ENCODE measurements around the gene DLG2. TPM values are rescaled to one million over a fixed set of nuclear protein-coding genes. Genes with fewer than 3 reads are reported as not detected.

Gene DLG2
- total and polyA plus RNA-seq, 9 of the 15 experiments (the other 6 are each of a cell fraction or from before 2014, with no cell fraction given): 0.52 to 1.6 (median 0.95) TPM

DNA sequence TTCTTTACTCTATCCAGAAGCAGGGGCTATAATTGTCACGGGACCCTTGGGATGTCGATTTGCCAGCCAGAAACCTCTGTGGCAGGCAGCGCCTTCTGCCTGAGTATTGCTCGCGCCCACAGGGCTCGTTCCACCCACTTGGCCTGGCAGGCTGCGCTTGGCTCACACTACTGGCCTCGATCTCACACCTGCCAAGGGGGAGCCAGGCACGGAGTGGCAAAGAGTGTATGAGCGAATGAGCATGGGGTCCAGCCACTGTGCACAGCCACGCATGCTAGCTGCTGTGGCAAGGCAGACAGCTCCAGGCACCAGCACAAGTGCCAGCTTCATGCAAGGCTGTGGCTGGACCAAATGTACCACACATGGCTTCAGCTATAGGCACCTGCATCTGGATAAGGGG is 599.8 kb downstream of the DLG2 start:
- no TSS peak for BruUV-seq (replicated peaks)
- Histone ChIP-seq H3K4me2 (ENCODE audit: insufficient read depth, low read length) (no peak overlapping the region), H3K4me1 (replicated peaks in 1 of 2; ENCODE audit: control insufficient read depth in 2 of 2, insufficient read depth in 2 of 2, low read length in 2 of 2) (no peaks in the 10 kb centered on the region), H2AFZ (ENCODE audit: low read depth, low read length) (no peak overlapping the region), H4K20me1 (replicated peaks; ENCODE audit: control insufficient read depth, insufficient read depth, low read length) (no peaks in the 10 kb centered on the region), H3K27me3 (ENCODE audit: control insufficient read depth in 2 of 2, insufficient read depth in 2 of 2, low read length in 2 of 2) (no peaks in the 10 kb centered on the region), H3K79me2 (ENCODE audit: control insufficient read depth, insufficient read depth, low read length) (no peaks in the 10 kb centered on the region), H3K27ac (ENCODE audit: extremely low read depth, low read depth, low read length) (no peak overlapping the region), H3K36me3 (ENCODE audit: control insufficient read depth, insufficient read depth, low read length) (no peaks in the 10 kb centered on the region), H3K9ac (ENCODE audit: insufficient read depth in 1 of 2, low read depth in 2 of 2, low read length in 2 of 2) (no peak overlapping the region), H3K9me3 (replicated peaks; ENCODE audit: control insufficient read depth, insufficient read depth, low read depth, low read length) (no peaks in the 10 kb centered on the region), H3K9me1 (ENCODE audit: control insufficient read depth, insufficient read depth, low read length) (no peaks in the 10 kb centered on the region), H3K4me3 (no peak overlapping the region)
- FAIRE-seq (no peak), DNase-seq (ENCODE audit: extremely low read depth in 1 of 4, low spot score in 3 of 4) (no peak), ATAC-seq (no peak)
- ChIA-PET CTCF (ENCODE audit: low intra/inter-chr PET ratio) (no interaction called here), POLR2A (no interaction called here)
- intact Hi-C loops (cut with micrococcal nuclease) (no loop called here), in situ Hi-C loops (cut with MboI) (no loop called here)
- TF ChIP-seq ZNF140 (CRISPR knock-in tag; IDR thresholded peaks at IDR 0.05) (no peak), TEAD2 (tag; IDR thresholded peaks at IDR 0.05) (no peak), ESRRB (CRISPR knock-in tag; IDR thresholded peaks at IDR 0.05; ENCODE audit: borderline replicate concordance) (no peak), ZNF324 (CRISPR knock-in tag; IDR thresholded peaks at IDR 0.05) (no peak), CHAMP1 (IDR thresholded peaks at IDR 0.05) (no peak), RNF219 (CRISPR knock-in tag; IDR thresholded peaks at IDR 0.05) (no peak), PHTF2 (CRISPR knock-in tag; IDR thresholded peaks at IDR 0.05) (no peak), HMGN3 (IDR thresholded peaks at IDR 0.05; ENCODE audit: borderline replicate concordance, extremely low read depth, insufficient read length, low read depth, low read length) (no peak), RFX1 (IDR thresholded peaks at IDR 0.05) (no peak), ZNF57 (CRISPR knock-in tag; IDR thresholded peaks at IDR 0.05) (no peak), ZNF217 (CRISPR knock-in tag; IDR thresholded peaks at IDR 0.05) (no peak)
- TF ChIP-seq, protein P1, sequence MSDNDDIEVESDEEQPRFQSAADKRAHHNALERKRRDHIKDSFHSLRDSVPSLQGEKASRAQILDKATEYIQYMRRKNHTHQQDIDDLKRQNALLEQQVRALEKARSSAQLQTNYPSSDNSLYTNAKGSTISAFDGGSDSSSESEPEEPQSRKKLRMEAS (CRISPR knock-in tag; IDR thresholded peaks at IDR 0.05): no peak
- TF ChIP-seq, protein P2, sequence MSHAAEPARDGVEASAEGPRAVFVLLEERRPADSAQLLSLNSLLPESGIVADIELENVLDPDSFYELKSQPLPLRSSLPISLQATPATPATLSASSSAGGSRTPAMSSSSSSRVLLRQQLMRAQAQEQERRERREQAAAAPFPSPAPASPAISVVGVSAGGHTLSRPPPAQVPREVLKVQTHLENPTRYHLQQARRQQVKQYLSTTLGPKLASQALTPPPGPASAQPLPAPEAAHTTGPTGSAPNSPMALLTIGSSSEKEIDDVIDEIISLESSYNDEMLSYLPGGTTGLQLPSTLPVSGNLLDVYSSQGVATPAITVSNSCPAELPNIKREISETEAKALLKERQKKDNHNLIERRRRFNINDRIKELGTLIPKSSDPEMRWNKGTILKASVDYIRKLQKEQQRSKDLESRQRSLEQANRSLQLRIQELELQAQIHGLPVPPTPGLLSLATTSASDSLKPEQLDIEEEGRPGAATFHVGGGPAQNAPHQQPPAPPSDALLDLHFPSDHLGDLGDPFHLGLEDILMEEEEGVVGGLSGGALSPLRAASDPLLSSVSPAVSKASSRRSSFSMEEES (CRISPR knock-in tag; IDR thresholded peaks at IDR 0.05): no peak
- WGBS (ENCODE audit: insufficient coverage, low coverage, missing lambda C conversion rate): 0% methylated on average over 10 of the region's 11 CpGs

Data from K562 (cell line).